Smooth muscle cell (in vitro differentiated cells): Measurements from ENCODE around the gene ILK. TPM values are rescaled to one million over a fixed set of nuclear protein-coding genes. Genes with fewer than 3 reads are reported as not detected.

Experiments used
- DNase-seq: peaks from one replicate; lab custom pipeline; 2025; ENCODE audit not compliant: unreplicated experiment; lab: John Stamatoyannopoulos, UW
- H2AFZ ChIP-seq: fragments of 200-600 bp; sonication (generic); 2 replicates; pipeline ENCODE4 v1.6.0; 2016; ENCODE audit warnings: antibody characterized with exemption, low read depth, mild to moderate bottlenecking
- H3F3A ChIP-seq: fragments of 200-600 bp; sonication (generic); 2 replicates; pipeline ENCODE4 v1.6.0; 2017; ENCODE audit warnings: antibody characterized with exemption, low read depth
- H3K27ac ChIP-seq: fragments of 200-600 bp; sonication (generic); 2 replicates; pipeline ENCODE4 v1.5.1; 2016; ENCODE audit warnings: low read depth, mild to moderate bottlenecking
- H3K27me3 ChIP-seq: fragments of 200-600 bp; sonication (generic); 2 replicates; pipeline ENCODE4 v1.6.1; 2016; ENCODE audit warnings: low read depth, mild to moderate bottlenecking
- H3K36me3 ChIP-seq: fragments of 200-600 bp; sonication (generic); 2 replicates; pipeline ENCODE4 v1.5.1; 2016; ENCODE audit warnings: low read depth
- H3K4me1 ChIP-seq: fragments of 200-600 bp; sonication (generic); 2 replicates; pipeline ENCODE4 v1.5.1; 2016; ENCODE audit warnings: low read depth
- H3K4me2 ChIP-seq: fragments of 200-600 bp; sonication (generic); 2 replicates; pipeline ENCODE4 v1.6.0; 2016; ENCODE audit warnings: mild to moderate bottlenecking
- H3K4me3 ChIP-seq: fragments of 200-600 bp; sonication (generic); 2 replicates; pipeline ENCODE4 v1.5.1; 2016; ENCODE audit warnings: mild to moderate bottlenecking
- H3K79me2 ChIP-seq: fragments of 200-600 bp; sonication (generic); 2 replicates; pipeline ENCODE4 v1.6.0; 2016; ENCODE audit warnings: low read depth, mild to moderate bottlenecking
- H3K9ac ChIP-seq: fragments of 200-600 bp; sonication (generic); 2 replicates; pipeline ENCODE4 v1.6.0; 2016; ENCODE audit warnings: low read depth
- H3K9me3 ChIP-seq: fragments of 200-600 bp; sonication (generic); replicated peaks from 2 replicates; pipeline ENCODE4 v1.5.1; 2016; ENCODE audit warnings: low read depth
- H4K20me1 ChIP-seq: fragments of 200-600 bp; sonication (generic); 2 replicates; pipeline ENCODE4 v1.6.0; 2016; ENCODE audit warnings: low read depth
- WGBS: methylation state at CpG from one replicate; pipeline ENCODE4 v1.1.7; 2016; ENCODE audit warnings: low lambda C conversion rate; 5-methylcytosine and 5-hydroxymethylcytosine counted together
- polyA plus RNA-seq: library from polyadenylated mRNA; unstranded; fragments of >200 nt; fragmentation: Nextera tagmentation; extraction: Ambion mirVana; gene quantifications from 2 replicates; pipeline ENCODE4 v1.2.1, GENCODE V29; 2016
- total RNA-seq: library from RNA; depleted of rRNA; stranded (reverse); fragments of >200 nt; gene quantifications from 2 replicates; pipeline ENCODE4 v1.2.3, GENCODE V29; 2014
- TF ChIP-seq, protein P1 (sequence below): fragments of 200-600 bp; sonication (generic); IDR thresholded peaks from 2 replicates; pipeline ENCODE4 v1.5.1; 2017; ENCODE audit warnings: borderline replicate concordance, mild to moderate bottlenecking, antibody characterized with exemption; ENCODE audit not compliant: insufficient read depth, poor library complexity, severe bottlenecking

The ILK gene
- total and polyA plus RNA-seq, 2 experiments from 2014 or later: 138 to 236 TPM

DNA sequence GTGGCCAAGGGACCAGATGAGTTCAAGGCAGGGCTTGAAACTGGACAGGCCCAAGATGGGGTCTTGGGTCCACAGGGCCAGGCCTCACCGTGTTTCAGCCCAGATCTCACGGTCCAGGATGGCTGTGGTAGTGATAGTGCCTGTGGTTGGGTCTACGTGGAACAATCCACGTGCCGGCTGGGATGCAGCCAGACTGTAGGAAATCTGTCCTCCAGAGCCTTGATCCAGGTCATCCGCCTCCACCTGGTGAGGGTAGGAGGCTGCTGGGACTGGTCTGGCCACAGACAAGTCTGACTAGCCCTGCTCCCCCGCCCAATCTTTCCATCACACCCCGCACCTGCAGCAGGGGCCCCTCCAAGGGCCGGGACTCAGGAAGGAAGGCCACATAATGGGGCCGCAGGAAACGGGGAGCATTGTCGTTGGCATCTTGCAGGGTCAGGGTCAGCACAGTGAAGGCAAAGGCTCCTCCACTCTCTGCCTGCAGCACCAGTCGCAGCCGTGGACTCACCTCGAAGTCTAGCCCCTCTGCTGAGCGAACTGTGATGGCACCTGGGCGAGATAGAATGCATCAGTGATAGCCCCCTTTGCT, 22.4 kb downstream of the ILK start:
- TF ChIP-seq, protein P1, sequence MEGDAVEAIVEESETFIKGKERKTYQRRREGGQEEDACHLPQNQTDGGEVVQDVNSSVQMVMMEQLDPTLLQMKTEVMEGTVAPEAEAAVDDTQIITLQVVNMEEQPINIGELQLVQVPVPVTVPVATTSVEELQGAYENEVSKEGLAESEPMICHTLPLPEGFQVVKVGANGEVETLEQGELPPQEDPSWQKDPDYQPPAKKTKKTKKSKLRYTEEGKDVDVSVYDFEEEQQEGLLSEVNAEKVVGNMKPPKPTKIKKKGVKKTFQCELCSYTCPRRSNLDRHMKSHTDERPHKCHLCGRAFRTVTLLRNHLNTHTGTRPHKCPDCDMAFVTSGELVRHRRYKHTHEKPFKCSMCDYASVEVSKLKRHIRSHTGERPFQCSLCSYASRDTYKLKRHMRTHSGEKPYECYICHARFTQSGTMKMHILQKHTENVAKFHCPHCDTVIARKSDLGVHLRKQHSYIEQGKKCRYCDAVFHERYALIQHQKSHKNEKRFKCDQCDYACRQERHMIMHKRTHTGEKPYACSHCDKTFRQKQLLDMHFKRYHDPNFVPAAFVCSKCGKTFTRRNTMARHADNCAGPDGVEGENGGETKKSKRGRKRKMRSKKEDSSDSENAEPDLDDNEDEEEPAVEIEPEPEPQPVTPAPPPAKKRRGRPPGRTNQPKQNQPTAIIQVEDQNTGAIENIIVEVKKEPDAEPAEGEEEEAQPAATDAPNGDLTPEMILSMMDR: no peak
- 99% methylated on average over 17 of the region's 17 CpGs for WGBS

DNA sequence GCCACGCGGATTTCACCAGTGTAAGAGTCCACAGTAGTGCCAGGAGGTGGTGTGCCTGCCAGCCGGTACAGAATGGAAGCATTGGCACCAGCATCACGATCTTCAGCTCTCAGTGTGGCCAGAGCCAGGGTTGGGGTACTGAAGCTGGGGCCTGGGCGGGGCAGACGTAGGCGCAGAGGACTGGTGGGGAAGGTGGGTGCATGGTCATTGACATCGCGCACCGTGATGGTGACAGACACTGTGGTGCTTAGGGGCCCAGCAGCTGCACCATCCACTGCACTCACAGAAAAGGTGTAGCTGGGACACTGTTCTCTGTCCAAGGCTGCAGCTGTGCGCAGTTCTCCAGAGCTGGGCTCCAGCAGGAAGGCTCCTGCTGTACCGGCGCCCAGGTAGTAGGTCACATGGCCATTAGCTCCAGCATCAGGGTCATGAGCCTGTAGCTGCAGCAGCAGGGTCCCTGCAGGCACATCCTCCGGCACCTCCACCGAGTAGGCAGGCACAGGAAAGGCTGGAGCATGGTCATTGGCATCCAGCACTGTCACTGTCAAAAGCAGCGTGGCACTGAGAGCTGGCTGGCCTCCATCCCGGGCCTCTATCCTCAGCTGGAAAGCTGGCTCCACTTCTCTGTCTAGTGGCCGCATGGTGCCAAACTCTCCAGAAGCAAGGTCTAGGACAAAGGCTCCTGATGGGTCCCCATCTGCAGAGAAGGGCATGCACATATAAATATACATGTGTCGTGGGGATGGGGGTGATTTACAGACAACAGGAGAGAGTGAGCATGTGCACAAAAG, 23.6 kb downstream of the ILK start:
- no peaks in the 10 kb centered on the region for H3K4me1 ChIP-seq
- TF ChIP-seq, protein P1: no peak

More for the DNA sequence above, 22.4 kb downstream of the ILK start:
- H3K9me3 ChIP-seq: no peaks in the 10 kb centered on the region
- H4K20me1 ChIP-seq: no peaks in the 10 kb centered on the region
- no peaks in the 10 kb centered on the region for H3K27me3 ChIP-seq
- DNase-seq: no peak
- H2AFZ ChIP-seq: no peak overlapping the region
- no peaks in the 10 kb centered on the region for H3K36me3 ChIP-seq
- H3F3A ChIP-seq: no peaks in the 10 kb centered on the region
- no peaks in the 10 kb centered on the region for H3K79me2 ChIP-seq
- no peak overlapping the region for H3K27ac ChIP-seq
- peaks cover 3% of the 10 kb centered on the region for H3K4me1 ChIP-seq
- no peak overlapping the region for H3K9ac ChIP-seq
- H3K4me2 ChIP-seq: no peak overlapping the region
- no peak overlapping the region for H3K4me3 ChIP-seq

DNA sequence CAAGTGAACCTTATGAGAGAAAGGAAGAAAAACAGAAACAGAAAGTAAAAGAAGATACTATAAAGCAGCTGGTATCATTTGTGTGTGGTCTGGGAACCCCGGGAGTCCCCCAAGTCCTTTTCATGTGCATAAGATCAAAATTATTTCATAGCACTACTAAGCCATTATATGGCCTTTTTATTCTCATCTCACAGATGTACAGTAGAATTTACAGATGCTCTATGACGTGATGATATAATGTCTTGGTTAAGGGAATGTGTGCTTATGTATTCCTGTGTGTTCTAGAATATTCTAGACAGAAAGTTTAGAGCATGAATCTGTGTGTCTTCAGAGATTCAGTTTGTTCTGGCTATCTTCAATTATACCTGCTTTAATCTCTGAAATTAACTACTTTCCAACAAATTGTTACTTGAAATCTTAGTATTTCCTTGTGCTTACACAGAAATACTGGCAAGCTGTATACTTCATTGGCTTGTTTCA, 24.2 kb downstream of the ILK start:
- Histone ChIP-seq H3K9ac (no peak overlapping the region), H3K4me3 (no peak overlapping the region), H4K20me1 (no peaks in the 10 kb centered on the region), H3K79me2 (no peaks in the 10 kb centered on the region), H3K9me3 (no peaks in the 10 kb centered on the region), H3F3A (no peaks in the 10 kb centered on the region), H3K4me1 (no peaks in the 10 kb centered on the region), H3K27me3 (no peaks in the 10 kb centered on the region), H3K4me2 (no peak overlapping the region), H2AFZ (no peak overlapping the region), H3K27ac (no peak overlapping the region), H3K36me3 (no peaks in the 10 kb centered on the region)
- TF ChIP-seq, protein P1: no peak
- 96% methylated on average over 2 of the region's 2 CpGs for WGBS
- no peak for DNase-seq

More for the DNA sequence above, 23.6 kb downstream of the ILK start:
- no peaks in the 10 kb centered on the region for H3K27me3 ChIP-seq
- H3K4me3 ChIP-seq: no peak overlapping the region
- no peak overlapping the region for H3K27ac ChIP-seq
- no peak overlapping the region for H3K4me2 ChIP-seq
- WGBS: 95% methylated on average over 19 of the region's 19 CpGs
- H2AFZ ChIP-seq: no peak overlapping the region
- no peaks in the 10 kb centered on the region for H4K20me1 ChIP-seq
- H3K9ac ChIP-seq: no peak overlapping the region
- H3K9me3 ChIP-seq: no peaks in the 10 kb centered on the region
- no peaks in the 10 kb centered on the region for H3K36me3 ChIP-seq
- DNase-seq: no peak
- H3F3A ChIP-seq: no peaks in the 10 kb centered on the region
- H3K79me2 ChIP-seq: no peaks in the 10 kb centered on the region
